DND-41 (cell line): ENCODE data around the gene TBC1D22A.

ENCODE experiments used
- ATAC-seq: fragments of 200-7000 bp; cut with Tn5 transposase; 3 replicates; pipeline ENCODE4 v1.9.1; 2021; ENCODE audit warnings: low read depth; ENCODE audit not compliant: insufficient read depth
- DNase-seq: peaks from one replicate; pipeline ENCODE4 v3.0.0-alpha.2; 2020
- H2AFZ ChIP-seq: 2 replicates; pipeline ENCODE4 v1.6.0; 2012; ENCODE audit warnings: low read depth, low read length
- H3K27ac ChIP-seq: 2 replicates; pipeline ENCODE4 v1.5.1; 2012; ENCODE audit warnings: low read length, inconsistent platforms
- H3K27me3 ChIP-seq: fragments of 200-600 bp; sonication (generic); 2 replicates; pipeline ENCODE4 v1.6.0; 2012; ENCODE audit warnings: low read length, mild to moderate bottlenecking, inconsistent platforms; ENCODE audit not compliant: insufficient read depth, poor library complexity
- H3K36me3 ChIP-seq: 2 replicates; pipeline ENCODE4 v1.5.1; 2012; ENCODE audit warnings: low read length, inconsistent platforms; ENCODE audit not compliant: insufficient read depth
- H3K4me1 ChIP-seq: 2 replicates; pipeline ENCODE4 v1.5.1; 2012; ENCODE audit warnings: mild to moderate bottlenecking, low read length; ENCODE audit not compliant: insufficient read depth
- H3K4me2 ChIP-seq: 2 replicates; pipeline ENCODE4 v1.6.0; 2012; ENCODE audit warnings: mild to moderate bottlenecking, moderate library complexity, low read length, inconsistent platforms; ENCODE audit not compliant: insufficient read depth
- H3K4me3 ChIP-seq, 2 experiments: fragments of 200-600 bp in 1 of 2; shearing (Covaris generic) in 1 of 2; 2 replicates each; pipeline ENCODE4 v1.5.1; 2012 to 2016; ENCODE audit warnings: inconsistent platforms in 2 of 2, low read length in 2 of 2, mild to moderate bottlenecking in 2 of 2, low read depth in 1 of 2, moderate library complexity in 1 of 2
- H3K79me2 ChIP-seq: 2 replicates; pipeline ENCODE4 v1.6.0; 2012; ENCODE audit warnings: low read length, inconsistent platforms; ENCODE audit not compliant: insufficient read depth
- H3K9ac ChIP-seq: 2 replicates; pipeline ENCODE4 v1.6.0; 2012; ENCODE audit warnings: low read depth, mild to moderate bottlenecking, inconsistent platforms, low read length, moderate library complexity
- H3K9me3 ChIP-seq: 2 replicates; pipeline ENCODE4 v1.5.1; 2012; ENCODE audit warnings: low read length, moderate library complexity, mild to moderate bottlenecking, inconsistent platforms; ENCODE audit not compliant: insufficient read depth, severe bottlenecking
- H4K20me1 ChIP-seq: 2 replicates; pipeline ENCODE4 v1.6.0; 2012; ENCODE audit warnings: low read length; ENCODE audit not compliant: insufficient read depth
- EZH2 ChIP-seq: IDR thresholded peaks from 3 replicates; pipeline ENCODE4 v1.6.1; 2012; ENCODE audit warnings: borderline replicate concordance, low read depth, mild to moderate bottlenecking, moderate library complexity, low read length, inconsistent platforms; ENCODE audit not compliant: severe bottlenecking
- TF ChIP-seq, protein P1 (sequence below): IDR thresholded peaks from 2 replicates; pipeline ENCODE4 v1.5.1; 2012; ENCODE audit warnings: borderline replicate concordance, low read length, moderate library complexity, mild to moderate bottlenecking; ENCODE audit not compliant: poor library complexity, severe bottlenecking; ENCODE audit errors: extremely low read depth

Gene TBC1D22A

DNA sequence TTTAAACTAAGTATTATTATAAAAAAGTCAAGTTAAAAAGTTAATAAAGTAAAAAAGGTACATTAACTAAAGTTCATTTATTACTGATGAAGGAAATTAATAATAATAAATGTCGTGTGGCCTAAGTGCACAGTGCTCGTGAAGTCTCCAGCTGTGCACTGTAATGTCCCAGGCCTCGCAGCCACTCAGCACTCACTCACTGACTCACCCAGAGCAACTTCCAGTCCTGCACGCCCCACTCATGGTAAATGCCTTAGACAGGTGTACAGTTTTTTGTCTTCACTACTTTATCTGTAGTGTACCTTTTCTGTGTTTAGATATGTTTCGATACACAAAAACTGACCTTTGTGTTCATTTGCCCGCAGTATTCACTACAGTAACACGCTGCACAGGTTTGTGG lies 175.5 kb downstream of the TBC1D22A start:
- Histone ChIP-seq H3K9ac (no peak overlapping the region), H3K9me3 (no peaks in the 10 kb centered on the region), H3K27me3 (no peaks in the 10 kb centered on the region), H3K4me3 (no peak overlapping the region), H2AFZ (no peak overlapping the region), H3K4me1 (no peaks in the 10 kb centered on the region), H3K4me2 (no peak overlapping the region), H3K79me2 (no peaks in the 10 kb centered on the region), H3K36me3 (no peaks in the 10 kb centered on the region; the same call in 1 of the 2 replicates), H4K20me1 (no peaks in the 10 kb centered on the region; the same call in 1 of the 2 replicates), H3K27ac (no peak overlapping the region)
- TF ChIP-seq, protein P1, sequence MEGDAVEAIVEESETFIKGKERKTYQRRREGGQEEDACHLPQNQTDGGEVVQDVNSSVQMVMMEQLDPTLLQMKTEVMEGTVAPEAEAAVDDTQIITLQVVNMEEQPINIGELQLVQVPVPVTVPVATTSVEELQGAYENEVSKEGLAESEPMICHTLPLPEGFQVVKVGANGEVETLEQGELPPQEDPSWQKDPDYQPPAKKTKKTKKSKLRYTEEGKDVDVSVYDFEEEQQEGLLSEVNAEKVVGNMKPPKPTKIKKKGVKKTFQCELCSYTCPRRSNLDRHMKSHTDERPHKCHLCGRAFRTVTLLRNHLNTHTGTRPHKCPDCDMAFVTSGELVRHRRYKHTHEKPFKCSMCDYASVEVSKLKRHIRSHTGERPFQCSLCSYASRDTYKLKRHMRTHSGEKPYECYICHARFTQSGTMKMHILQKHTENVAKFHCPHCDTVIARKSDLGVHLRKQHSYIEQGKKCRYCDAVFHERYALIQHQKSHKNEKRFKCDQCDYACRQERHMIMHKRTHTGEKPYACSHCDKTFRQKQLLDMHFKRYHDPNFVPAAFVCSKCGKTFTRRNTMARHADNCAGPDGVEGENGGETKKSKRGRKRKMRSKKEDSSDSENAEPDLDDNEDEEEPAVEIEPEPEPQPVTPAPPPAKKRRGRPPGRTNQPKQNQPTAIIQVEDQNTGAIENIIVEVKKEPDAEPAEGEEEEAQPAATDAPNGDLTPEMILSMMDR: no peak
- no peak for TF ChIP-seq EZH2
- ATAC-seq (no peak), DNase-seq (no peak)

- Histone ChIP-seq H2AFZ (no peak overlapping the region), H3K4me2 (no peak overlapping the region), H3K4me3 (no peak overlapping the region), H3K27me3 (no peaks in the 10 kb centered on the region), H3K4me1 (no peaks in the 10 kb centered on the region), H3K27ac (no peak overlapping the region), H3K79me2 (peaks cover 4% of the 10 kb centered on the region; the same call in 1 of the 2 replicates), H3K36me3 (no peaks in the 10 kb centered on the region; the same call in 1 of the 2 replicates), H3K9ac (no peak overlapping the region), H4K20me1 (peaks cover 12% of the 10 kb centered on the region), H3K9me3 (no peaks in the 10 kb centered on the region)
- no peak for DNase-seq
- no peak for TF ChIP-seq EZH2
- TF ChIP-seq, protein P1: no peak
- no peak for ATAC-seq
These were observed 179.7 kb downstream of the TBC1D22A start for GRCh38 chr22:46941968-46942798.

GRCh38 chr22:46942799-46943785 lies 180.6 kb downstream of the TBC1D22A start:
- DNase-seq (no peak), ATAC-seq (no peak)
- Histone ChIP-seq H3K27me3 (no peaks in the 10 kb centered on the region), H4K20me1 (peaks cover 18% of the 10 kb centered on the region), H3K9ac (no peak overlapping the region), H3K9me3 (no peaks in the 10 kb centered on the region), H3K4me1 (no peaks in the 10 kb centered on the region), H3K36me3 (no peaks in the 10 kb centered on the region; the same call in 1 of the 2 replicates), H3K4me2 (no peak overlapping the region), H3K79me2 (peaks cover 6% of the 10 kb centered on the region; the same call in 1 of the 2 replicates), H3K4me3 (no peak overlapping the region), H3K27ac (no peak overlapping the region), H2AFZ (no peak overlapping the region)
- TF ChIP-seq, protein P1: no peak
- no peak for TF ChIP-seq EZH2
